Heart right ventricle (tissue), 16 donors: Measurements from ENCODE around the gene CDC123. TPM values are rescaled to one million over a fixed set of nuclear protein-coding genes. Genes with fewer than 3 reads are reported as not detected.
A peak's percentile ranks its signal among the peaks of the same experiment; 100 is the strongest.
"Not testable (repeated sequence)": the region's sequence is repeated elsewhere in the genome, so short reads cannot be mapped to it uniquely, and the experiment has no call there.

Experiments
- ATAC-seq, 8 donors: fragments of 200-7000 bp; cut with Tn5 transposase; one replicate each; pipeline ENCODE4 v1.9.1; 2020; ENCODE audit warnings: mild to moderate bottlenecking in 8 of 8, moderate library complexity in 8 of 8, moderate number of reproducible peaks in 1 of 8
- DNase-seq, 2 donors: peaks; one replicate each; pipeline ENCODE4 v3.0.0-alpha.2; 2020
- H3K27ac ChIP-seq, 10 donors: fragments of 200-600 bp; sonication (generic) in 2 of 10; one replicate each; pipeline versions ENCODE4 v1.5.0 to v1.8.0; 2020 to 2022; ENCODE audit warnings: mild to moderate bottlenecking in 3 of 10
- H3K27me3 ChIP-seq, 7 donors: fragments of 200-600 bp; one replicate each; pipeline ENCODE4 v1.8.0; 2021 to 2022; ENCODE audit warnings: mild to moderate bottlenecking in 2 of 7
- H3K36me3 ChIP-seq, 9 donors: fragments of 200-600 bp; sonication (generic) in 1 of 9; one replicate each; pipeline versions ENCODE4 v1.5.0 to v1.8.0; 2020 to 2022; ENCODE audit warnings: mild to moderate bottlenecking in 2 of 9
- H3K4me1 ChIP-seq, 9 donors: fragments of 200-600 bp; sonication (generic) in 1 of 9; one replicate each; pipeline versions ENCODE4 v1.5.0 to v1.8.0; 2020 to 2022; ENCODE audit warnings: mild to moderate bottlenecking in 4 of 9
- H3K4me3 ChIP-seq, 10 donors: fragments of 200-600 bp; sonication (generic) in 2 of 10; one replicate each; pipeline versions ENCODE4 v1.5.0 to v1.8.0; 2020 to 2022; ENCODE audit warnings: mild to moderate bottlenecking in 7 of 10, moderate library complexity in 2 of 10
- H3K9me3 ChIP-seq, 11 donors: fragments of 200-600 bp in 10 of 11; sonication (generic) in 2 of 11; one replicate each; pipeline versions ENCODE4 v1.5.0 to v1.8.0; 2013 to 2022; ENCODE audit warnings: mild to moderate bottlenecking in 2 of 11, control low read depth in 1 of 11, moderate library complexity in 1 of 11
- CTCF ChIP-seq, 9 donors: fragments of 200-600 bp; sonication (generic) in 2 of 9; IDR thresholded peaks; one replicate each; pipeline versions ENCODE4 v1.5.0 to v1.8.0; 2021 to 2022; ENCODE audit warnings: antibody characterized with exemption in 9 of 9, mild to moderate bottlenecking in 5 of 9, moderate library complexity in 1 of 9
- WGBS, 2 donors: extraction: QIAGEN DNeasy Blood & Tissue Kit; methylation state at CpG; one replicate each; pipeline ENCODE4 v1.1.7; 2013; ENCODE audit warnings: inconsistent platforms in 1 of 2; 5-methylcytosine and 5-hydroxymethylcytosine counted together
- intact Hi-C, 10 donors: fragments of 100-400 bp; cut with DNase I; formaldehyde crosslinking; loops; one replicate each; pipeline versions ENCODE4 v1.11.1 to v1.14.2; 2022
- polyA plus RNA-seq, 2 donors: library from polyadenylated mRNA; stranded (reverse); fragments of 200-250 nt; gene quantifications; one replicate each; pipeline ENCODE4 v1.2.3, GENCODE V29; 2013
- total RNA-seq, 10 donors: library from RNA; stranded (reverse); fragmentation: NEBNext Ultra II Directional in 3 of 10; extraction: Animal tissue kit (Norgen Biotek cat#: 25700) in 3 of 10; gene quantifications; one replicate each; pipeline versions ENCODE4 v1.2.1 to v1.2.4, GENCODE V29; 2021 to 2023
- donor health status: Arrhythmogenic right ventricular cardiomyopathy.
- donor health status: ischemic (EF 13 %, LVEDD 7.1; RV severe dilation, severe dysfunction).
- donor health status: healthy with polysubstance abuse.
- donor health status: DM: no; HTN: yes; CAD: no.
- donor health status: DM: no; HTN: no; CAD: no.
- donor health status: ischemic (EF 25% LVEDD 6.9; RV normal size, moderate dysfunction).
- donor health status: ischemic (EF 25% LVEDD 5.7; RV mildly dilated, moderate dysfunction).
- donor health status: healthy.
- donor health status: DM: yes; HTN: yes; CAD: no.
- donor health status: Ischemic cardiomyopathy.
- donor health status: ischemic (EF 35%, LVEDD 5.7; RV mildly dilated, moderate dysfunction).
- donor health status: nonischemic (EF 11% LVEDD 7.7; RV severe dilation, severe dysfunction).
- donor health status: DM: yes; HTN: yes; CAD: no.
- donor health status: PGD.
- donor health status: ischemic (EF 29% LVEDD 5.4; RV normal size, mild dysfunction).
- donor health status: nonischemic (EF 23%, LVEDD 6.1; RV moderate dilation, normal function).

CDC123 gene
- total and polyA plus RNA-seq, 12 donors, result 22.2 to 57.6 (median 47.0) TPM

GRCh38 chr10:12250181-12250580 is 54.2 kb downstream of the CDC123 start:
- no peak for ATAC-seq
- no peaks in the 10 kb centered on the region for H3K27me3 ChIP-seq
- intact Hi-C loops, result no loop called here
- H3K36me3 ChIP-seq, result peaks cover 0 to 61% (median 20%) of the 10 kb centered on the region in 9 donors
- H3K27ac ChIP-seq, result no peak overlapping the region
- H3K4me1 ChIP-seq, result no peaks in the 10 kb centered on the region
- 79 to 86% methylated on average over 10 of the region's 10 CpGs for WGBS, 2 donors
- TF ChIP-seq CTCF (IDR thresholded peaks at IDR 0.05), result no peak
- H3K4me3 ChIP-seq, result no peak overlapping the region
- DNase-seq, result no peak
- H3K9me3 ChIP-seq, result no peaks in the 10 kb centered on the region

GRCh38 chr10:12250702-12251101 is 54.7 kb downstream of the CDC123 start:
- ATAC-seq, H3K27ac ChIP-seq, H3K4me1 ChIP-seq, intact Hi-C loops, DNase-seq, H3K27me3 ChIP-seq, H3K4me3 ChIP-seq, H3K9me3 ChIP-seq: not testable (repeated sequence)
- H3K36me3 ChIP-seq, result peaks cover 0 to 56% (median 19%) of the 10 kb centered on the region in 9 donors
- 89 to 95% methylated on average over 5 of the region's 5 CpGs for WGBS, 2 donors

GRCh38 chr10:12251581-12251980 is 55.6 kb downstream of the CDC123 start:
- Histone ChIP-seq H3K36me3 (peaks cover 0 to 47% (median 15%) of the 10 kb centered on the region in 9 donors), H3K27ac (no peak overlapping the region), H3K4me1 (no peaks in the 10 kb centered on the region), H3K4me3 (no peak overlapping the region), H3K27me3 (no peaks in the 10 kb centered on the region), H3K9me3 (no peaks in the 10 kb centered on the region)
- no peak for ATAC-seq
- WGBS, 2 donors, result 89 to 90% methylated on average over 5 of the region's 5 CpGs
- DNase-seq, result no peak
- intact Hi-C loops, result no loop called here
- no peak for TF ChIP-seq CTCF (IDR thresholded peaks at IDR 0.05)

GRCh38 chr10:12252882-12253546 is 57.0 kb downstream of the CDC123 start:
- 92 to 97% methylated on average over 13 of the region's 13 CpGs for WGBS, 2 donors
- Histone ChIP-seq H3K27me3 (no peaks in the 10 kb centered on the region), H3K36me3 (peaks cover 0 to 36% (median 13%) of the 10 kb centered on the region in 9 donors), H3K27ac (no peak overlapping the region), H3K4me1 (no peaks in the 10 kb centered on the region), H3K9me3 (no peaks in the 10 kb centered on the region), H3K4me3 (no peak overlapping the region)
- intact Hi-C loops, result no loop called here
- DNase-seq (no peak), ATAC-seq (no peak)
- peak in 1 of 9 donors; percentile 20 for TF ChIP-seq CTCF (IDR thresholded peaks at IDR 0.05)

- DNase-seq, result no peak
- Histone ChIP-seq H3K9me3 (peaks cover 0 to 3% (median 0%) of the 10 kb centered on the region in 11 donors), H3K4me1 (no peaks in the 10 kb centered on the region), H3K4me3 (no peak overlapping the region), H3K27me3 (no peaks in the 10 kb centered on the region), H3K27ac (no peak overlapping the region), H3K36me3 (peaks cover 0 to 16% (median 10%) of the 10 kb centered on the region in 9 donors)
- WGBS, 2 donors, result 68 to 73% methylated on average over 1 of the region's 1 CpG
- intact Hi-C loops, result no loop called here
- ATAC-seq, result no peak
- TF ChIP-seq CTCF (IDR thresholded peaks at IDR 0.05), result no peak
Observed at GRCh38 chr10:12255048-12255447, 59.1 kb downstream of the CDC123 start.
